GM10847 (cell line): ENCODE results near the gene VRK1.

Experiments used
- POLR2A ChIP-seq: IDR thresholded peaks from 2 replicates; pipeline ENCODE4 v1.6.1; 2011; ENCODE audit not compliant: insufficient read length; ENCODE audit errors: extremely low read depth

VRK1 gene

GRCh38 chr14:96796851-96797581, at the start of gene VRK1:
Gene VRK1, plus strand, starts transcription at chr14:96797382. Its CDS starts 36,090 bp downstream, at chr14:96833472.
- peak; percentile 79 for TF ChIP-seq POLR2A

- TF ChIP-seq POLR2A: no peak
Measured at GRCh38 chr14:96747608-96748007, 49.6 kb upstream of the VRK1 start.

- TF ChIP-seq POLR2A: no peak
Measured at GRCh38 chr14:96748362-96748761, 48.8 kb upstream of the VRK1 start.

- no peak for TF ChIP-seq POLR2A
Measured at GRCh38 chr14:96751505-96751904, 45.7 kb upstream of the VRK1 start.

- no peak for TF ChIP-seq POLR2A
Measured at GRCh38 chr14:96752125-96752524, 45.1 kb upstream of the VRK1 start.

GRCh38 chr14:96752594-96752993, 44.6 kb upstream of the VRK1 start:
- no peak for TF ChIP-seq POLR2A

GRCh38 chr14:96754162-96754844, 42.9 kb upstream of the VRK1 start:
- no peak for TF ChIP-seq POLR2A

GRCh38 chr14:96754845-96755184, 42.4 kb upstream of the VRK1 start:
- TF ChIP-seq POLR2A: no peak

GRCh38 chr14:96756745-96757144, 40.4 kb upstream of the VRK1 start:
- TF ChIP-seq POLR2A: no peak

- TF ChIP-seq POLR2A: no peak
Measured at GRCh38 chr14:96757456-96757855, 39.7 kb upstream of the VRK1 start.

GRCh38 chr14:96761066-96761465, 36.1 kb upstream of the VRK1 start:
- TF ChIP-seq POLR2A: no peak

GRCh38 chr14:96762650-96763049, 34.5 kb upstream of the VRK1 start:
- no peak for TF ChIP-seq POLR2A

- no peak for TF ChIP-seq POLR2A
Measured at GRCh38 chr14:96764012-96764411, 33.2 kb upstream of the VRK1 start.

GRCh38 chr14:96772929-96773328, 24.3 kb upstream of the VRK1 start:
- no peak for TF ChIP-seq POLR2A

- TF ChIP-seq POLR2A: no peak
Measured at GRCh38 chr14:96776791-96777190, 20.4 kb upstream of the VRK1 start.

GRCh38 chr14:96780500-96780899, 16.7 kb upstream of the VRK1 start:
- TF ChIP-seq POLR2A: no peak

GRCh38 chr14:96781371-96781770, 15.8 kb upstream of the VRK1 start:
- no peak for TF ChIP-seq POLR2A
